HG02981 (cell line): ENCODE data around the gene UBXN7.
"Not testable (repeated sequence)": the region's sequence is repeated elsewhere in the genome, so short reads cannot be mapped to it uniquely, and the experiment has no call there.

ENCODE experiments used
- ATAC-seq: cut with Tn5 transposase; IDR thresholded peaks from one replicate; pipeline ENCODE4 v1.9.1; 2021; ENCODE audit warnings: mild to moderate bottlenecking, moderate library complexity; ENCODE audit not compliant: unreplicated experiment

Gene UBXN7

GRCh38 chr3:196419386-196419785 lies 12.8 kb downstream of the UBXN7 start:
- ATAC-seq, result no peak

- no peak for ATAC-seq
These were observed 13.6 kb downstream of the UBXN7 start for GRCh38 chr3:196418601-196419000.

- no peak for ATAC-seq
These were observed 17.8 kb downstream of the UBXN7 start for GRCh38 chr3:196414469-196414868.

GRCh38 chr3:196412704-196413103 lies 19.5 kb downstream of the UBXN7 start:
- peak; percentile 73 for ATAC-seq

- no peak for ATAC-seq
These were observed 22.8 kb downstream of the UBXN7 start for GRCh38 chr3:196409409-196409808.

- ATAC-seq, result no peak
These were observed 23.5 kb downstream of the UBXN7 start for GRCh38 chr3:196408565-196409300.

GRCh38 chr3:196406811-196407470 lies 25.3 kb downstream of the UBXN7 start:
- ATAC-seq, result no peak

- no peak for ATAC-seq
These were observed 31.9 kb downstream of the UBXN7 start for GRCh38 chr3:196400331-196400730.

GRCh38 chr3:196399485-196399945 lies 32.7 kb downstream of the UBXN7 start:
- no peak for ATAC-seq

- no peak for ATAC-seq
These were observed 33.4 kb downstream of the UBXN7 start for GRCh38 chr3:196398782-196399181.

GRCh38 chr3:196397941-196398340 lies 34.3 kb downstream of the UBXN7 start:
- ATAC-seq, result no peak

GRCh38 chr3:196390116-196390515 lies 42.1 kb downstream of the UBXN7 start:
- ATAC-seq, result no peak

GRCh38 chr3:196388956-196389355 lies 43.3 kb downstream of the UBXN7 start:
- no peak for ATAC-seq

- ATAC-seq, result not testable (repeated sequence)
These were observed 44.3 kb downstream of the UBXN7 start for GRCh38 chr3:196387941-196388340.

GRCh38 chr3:196386797-196387196 lies 45.4 kb downstream of the UBXN7 start:
- not testable (repeated sequence) for ATAC-seq

GRCh38 chr3:196386034-196386433 lies 46.2 kb downstream of the UBXN7 start:
- not testable (repeated sequence) for ATAC-seq

- not testable (repeated sequence) for ATAC-seq
These were observed 46.8 kb downstream of the UBXN7 start for GRCh38 chr3:196385446-196385845.

- ATAC-seq, result no peak
These were observed 53.9 kb downstream of the UBXN7 start for GRCh38 chr3:196378146-196378841.

- no peak for ATAC-seq
These were observed 54.9 kb downstream of the UBXN7 start for GRCh38 chr3:196377321-196377720.

- ATAC-seq, result no peak
These were observed 66.5 kb downstream of the UBXN7 start for GRCh38 chr3:196365736-196366135.

GRCh38 chr3:196360586-196360985 lies 71.6 kb downstream of the UBXN7 start:
- no peak for ATAC-seq

- ATAC-seq, result not testable (repeated sequence)
These were observed 73.7 kb downstream of the UBXN7 start for GRCh38 chr3:196358540-196358939.
